ENCODE measurements around the gene VAMP1.
"Not testable (repeated sequence)": the region's sequence is repeated elsewhere in the genome, so short reads cannot be mapped to it uniquely, and the experiment has no call there.

Gene VAMP1, protein sequence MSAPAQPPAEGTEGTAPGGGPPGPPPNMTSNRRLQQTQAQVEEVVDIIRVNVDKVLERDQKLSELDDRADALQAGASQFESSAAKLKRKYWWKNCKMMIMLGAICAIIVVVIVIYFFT

DNA sequence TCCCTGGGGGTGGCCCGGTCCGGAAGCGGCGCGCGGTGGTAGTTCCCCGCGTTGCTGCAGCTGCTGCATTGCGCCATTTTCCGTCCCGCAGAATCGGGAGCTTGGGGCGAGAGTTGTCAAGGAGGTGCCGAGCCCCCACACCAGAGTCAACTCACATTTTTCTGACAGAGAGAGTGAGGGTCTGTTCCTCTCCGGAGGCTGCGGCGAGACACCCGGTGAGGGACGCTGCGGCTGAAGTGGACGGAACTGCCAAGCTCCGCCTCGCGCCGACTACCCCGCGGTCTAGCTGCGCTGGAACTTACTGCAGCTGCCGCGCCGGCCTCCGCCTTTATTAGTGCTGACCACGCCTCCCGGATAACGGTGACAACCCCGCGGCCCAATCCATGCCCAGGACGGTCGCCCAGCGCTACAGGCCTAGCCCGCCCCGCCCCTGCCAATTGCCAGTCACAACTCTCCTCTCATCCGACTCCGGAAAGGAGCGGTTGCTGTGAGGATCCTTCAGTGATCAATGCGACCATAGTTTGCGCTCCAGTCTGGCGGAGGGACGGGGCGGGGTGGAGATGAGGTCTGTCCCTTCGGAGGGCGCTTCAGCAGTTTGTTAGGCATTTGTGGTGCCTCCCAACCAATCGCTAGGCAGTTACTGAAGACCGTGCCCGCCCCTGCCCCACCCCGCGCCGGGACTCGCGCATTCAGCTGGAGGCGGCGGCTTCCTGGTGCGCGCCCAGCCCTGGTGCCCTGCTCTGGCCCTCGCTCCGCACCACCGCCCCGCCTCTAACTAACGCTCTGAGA, at the start of gene VAMP1:
Gene VAMP1, minus strand, starts transcription at position 303 of the 789 bp plus-strand sequence. Its CDS starts 146 bp downstream, at position 157.
- peak; percentile 98 for DNase-seq (ENCODE audit: low read depth)
- peak within 1 kb of the TSS; percentile 57 for H3K4me3 ChIP-seq (ENCODE audit: low read depth, low read length)
- TF ChIP-seq, protein P1, sequence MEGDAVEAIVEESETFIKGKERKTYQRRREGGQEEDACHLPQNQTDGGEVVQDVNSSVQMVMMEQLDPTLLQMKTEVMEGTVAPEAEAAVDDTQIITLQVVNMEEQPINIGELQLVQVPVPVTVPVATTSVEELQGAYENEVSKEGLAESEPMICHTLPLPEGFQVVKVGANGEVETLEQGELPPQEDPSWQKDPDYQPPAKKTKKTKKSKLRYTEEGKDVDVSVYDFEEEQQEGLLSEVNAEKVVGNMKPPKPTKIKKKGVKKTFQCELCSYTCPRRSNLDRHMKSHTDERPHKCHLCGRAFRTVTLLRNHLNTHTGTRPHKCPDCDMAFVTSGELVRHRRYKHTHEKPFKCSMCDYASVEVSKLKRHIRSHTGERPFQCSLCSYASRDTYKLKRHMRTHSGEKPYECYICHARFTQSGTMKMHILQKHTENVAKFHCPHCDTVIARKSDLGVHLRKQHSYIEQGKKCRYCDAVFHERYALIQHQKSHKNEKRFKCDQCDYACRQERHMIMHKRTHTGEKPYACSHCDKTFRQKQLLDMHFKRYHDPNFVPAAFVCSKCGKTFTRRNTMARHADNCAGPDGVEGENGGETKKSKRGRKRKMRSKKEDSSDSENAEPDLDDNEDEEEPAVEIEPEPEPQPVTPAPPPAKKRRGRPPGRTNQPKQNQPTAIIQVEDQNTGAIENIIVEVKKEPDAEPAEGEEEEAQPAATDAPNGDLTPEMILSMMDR (IDR thresholded peaks at IDR 0.05; ENCODE audit: insufficient read depth, low read depth, low read length, missing control alignments) = no peak

DNA sequence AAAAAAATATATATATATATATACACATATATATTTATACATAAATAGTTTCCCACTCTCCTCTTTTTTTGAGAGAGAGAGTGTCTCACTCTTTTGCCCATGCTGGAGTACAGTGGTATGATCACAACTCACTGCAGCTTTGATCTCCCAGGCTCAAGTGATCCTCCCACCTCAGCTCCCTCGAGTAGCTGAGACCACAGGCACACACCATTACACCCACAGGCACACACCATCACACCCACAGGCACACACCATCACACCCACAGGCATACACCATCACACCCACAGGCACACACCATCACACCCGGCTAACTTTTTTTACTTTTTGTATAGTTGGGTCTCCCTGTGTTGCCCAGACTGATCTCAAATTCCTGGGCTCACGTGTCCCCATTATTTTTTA, 49.7 kb upstream of the VAMP1 start:
- H3K4me3 ChIP-seq (ENCODE audit: low read depth, low read length) = no peak overlapping the region
- no peak for DNase-seq (ENCODE audit: low read depth)
- TF ChIP-seq, protein P1 (IDR thresholded peaks at IDR 0.05; ENCODE audit: insufficient read depth, low read depth, low read length, missing control alignments) = no peak

DNA sequence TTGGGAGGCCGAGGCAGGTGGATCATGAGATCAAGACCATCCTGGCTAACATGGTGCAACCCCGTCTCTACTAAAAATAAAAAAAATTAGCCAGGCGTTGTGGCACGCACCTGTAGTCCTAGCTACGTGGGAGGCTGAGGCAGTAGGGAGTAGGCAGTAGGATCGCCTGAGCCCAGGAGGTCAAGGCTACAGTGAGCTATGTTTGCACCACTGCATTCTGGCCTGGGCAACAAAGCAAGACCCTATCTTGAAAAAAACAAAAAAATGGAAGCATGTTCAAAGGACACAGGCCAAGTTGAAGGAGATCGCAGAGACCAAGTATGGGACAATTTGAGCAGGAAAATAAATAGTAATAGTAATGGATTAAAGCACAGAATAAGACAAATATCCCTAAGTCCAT, 37.6 kb upstream of the VAMP1 start:
- no peak overlapping the region for H3K4me3 ChIP-seq (ENCODE audit: low read depth, low read length)
- TF ChIP-seq, protein P1 (IDR thresholded peaks at IDR 0.05; ENCODE audit: insufficient read depth, low read depth, low read length, missing control alignments) = no peak
- DNase-seq (ENCODE audit: low read depth) = no peak

DNA sequence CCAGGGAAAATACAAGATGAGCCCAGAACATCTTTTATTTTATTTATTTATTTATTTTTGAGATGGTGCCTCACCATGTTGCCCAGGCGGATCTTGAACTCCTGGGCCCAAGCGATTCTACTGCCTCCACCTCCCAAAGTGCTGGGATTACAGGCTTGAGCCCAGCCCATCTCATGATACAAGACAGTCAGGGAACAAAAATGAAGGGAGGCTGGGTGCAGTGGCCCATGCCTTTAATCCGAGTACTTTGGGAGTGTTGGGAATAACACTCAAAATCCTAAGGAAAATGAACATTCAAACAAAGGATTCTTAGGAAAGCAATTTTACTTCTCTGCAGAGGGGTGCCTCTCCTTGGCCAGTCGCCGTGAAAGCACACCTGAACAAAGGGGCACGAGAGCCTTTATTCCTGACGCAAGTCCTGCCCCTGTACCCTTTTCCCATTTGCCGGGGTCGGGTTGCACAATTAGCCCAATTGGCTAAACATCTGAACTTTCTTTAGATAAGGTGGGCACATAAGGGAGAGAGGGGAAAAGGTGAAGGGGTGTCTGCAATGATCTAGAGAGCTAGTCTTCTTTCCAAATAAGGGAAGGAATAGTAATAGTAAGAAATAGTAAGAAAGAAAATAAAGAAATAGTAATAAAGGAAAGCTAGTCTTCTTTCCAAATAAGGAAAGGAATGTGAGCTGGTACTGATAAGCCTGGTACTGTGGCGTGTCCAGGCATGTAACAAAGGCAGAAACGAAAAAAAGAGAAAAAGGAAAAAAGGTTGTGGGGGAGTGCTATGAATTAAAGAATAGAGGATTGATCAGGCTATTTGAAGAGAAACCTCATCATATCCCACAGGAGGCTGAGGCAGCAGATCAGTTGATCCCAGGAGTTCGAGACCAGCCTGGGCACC, 36.9 kb upstream of the VAMP1 start:
- TF ChIP-seq, protein P1 (IDR thresholded peaks at IDR 0.05; ENCODE audit: insufficient read depth, low read depth, low read length, missing control alignments) = no peak
- no peak for DNase-seq (ENCODE audit: low read depth)
- H3K4me3 ChIP-seq (ENCODE audit: low read depth, low read length) = no peak overlapping the region

DNA sequence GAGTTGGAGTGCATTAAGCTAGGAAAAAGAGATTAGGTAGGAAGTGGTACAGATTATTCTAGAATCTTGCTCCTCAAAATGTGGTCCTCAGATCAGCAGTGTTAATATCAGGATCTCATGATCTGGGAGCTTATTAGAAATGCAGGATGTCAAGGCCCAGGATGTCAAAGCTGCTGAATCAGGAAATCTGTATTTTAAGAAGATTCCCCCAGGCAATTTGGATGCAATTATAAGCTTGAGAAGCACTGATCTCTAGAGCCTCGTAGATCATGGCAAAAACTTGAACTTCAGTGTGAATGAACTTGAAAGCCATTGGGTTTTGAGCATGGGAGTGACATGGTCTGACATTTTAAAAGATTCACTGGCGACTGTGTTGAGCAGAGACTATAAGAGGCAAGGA, 30.0 kb upstream of the VAMP1 start:
- no peak overlapping the region for H3K4me3 ChIP-seq (ENCODE audit: low read depth, low read length)
- TF ChIP-seq, protein P1 (IDR thresholded peaks at IDR 0.05; ENCODE audit: insufficient read depth, low read depth, low read length, missing control alignments) = no peak
- no peak for DNase-seq (ENCODE audit: low read depth)

DNA sequence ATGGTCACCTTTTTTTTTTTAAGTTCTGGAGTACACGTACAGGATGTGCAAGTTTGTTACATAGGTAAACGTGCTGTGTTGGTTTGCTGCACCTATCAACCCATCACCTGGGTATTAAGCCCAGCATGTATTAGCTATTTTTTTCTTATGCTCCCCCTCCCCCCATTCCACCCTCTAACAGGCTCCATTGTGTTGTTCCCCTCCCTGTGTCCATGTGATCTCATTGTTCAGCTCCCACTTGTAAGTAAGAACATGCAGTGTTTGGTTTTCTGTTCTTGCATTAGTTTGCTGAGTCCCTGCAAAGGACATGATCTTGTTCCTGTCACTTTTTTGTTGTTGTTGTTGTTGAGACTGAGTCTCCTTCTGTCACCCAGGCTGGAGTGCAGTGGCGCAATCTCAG, 26.8 kb upstream of the VAMP1 start:
- H3K4me3 ChIP-seq (ENCODE audit: low read depth, low read length); DNase-seq (ENCODE audit: low read depth): not testable (repeated sequence)

DNA sequence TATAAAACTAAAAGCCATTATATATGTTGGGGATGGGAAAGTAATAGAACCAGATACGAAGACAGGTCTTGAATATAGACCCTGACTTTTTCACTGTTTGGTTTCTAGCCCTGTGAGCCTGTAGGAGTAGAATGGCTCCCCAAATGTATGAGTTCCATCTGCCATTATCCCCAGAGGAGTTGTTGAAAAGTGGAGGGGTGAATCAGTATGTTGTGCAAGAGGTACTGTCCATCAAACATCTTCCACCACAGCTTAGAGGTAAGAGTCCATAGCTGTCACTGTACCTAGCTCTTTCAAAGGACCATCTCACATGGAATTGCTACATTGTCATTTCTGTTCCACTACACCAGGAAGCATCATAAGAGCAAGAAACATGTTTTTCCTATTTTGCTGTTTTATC, 24.5 kb upstream of the VAMP1 start:
- DNase-seq (ENCODE audit: low read depth) = no peak
- TF ChIP-seq, protein P1 (IDR thresholded peaks at IDR 0.05; ENCODE audit: insufficient read depth, low read depth, low read length, missing control alignments) = no peak
- peak overlapping the region; percentile 89 for H3K4me3 ChIP-seq (ENCODE audit: low read depth, low read length)

Measured in GM12865 (cell line).